SK-N-SH treated with all-trans-retinoic acid at 6 μM for 48 hours (cell line): ENCODE data around the gene SELPLG.

ENCODE experiments used
- ARNTL ChIP-seq: fragments of 450-650 bp; formaldehyde crosslinking; IDR thresholded peaks from 2 replicates; pipeline ENCODE4 v1.5.0; 2020; ENCODE audit warnings: low read depth, mild to moderate bottlenecking, moderate library complexity, borderline replicate concordance
- PATZ1 ChIP-seq: fragments of 250-450 bp; sonication (Bioruptor Pico); IDR thresholded peaks from 2 replicates; pipeline ENCODE4 v1.8.0; 2020; ENCODE audit warnings: mild to moderate bottlenecking, moderate library complexity, borderline replicate concordance
- PPARA ChIP-seq: fragments of 250-450 bp; sonication (Bioruptor Pico); IDR thresholded peaks from 2 replicates; pipeline ENCODE4 v1.5.0; 2020; ENCODE audit warnings: mild to moderate bottlenecking, borderline replicate concordance
- ZFP30 ChIP-seq: fragments of 450-650 bp; formaldehyde crosslinking; IDR thresholded peaks from 2 replicates; pipeline ENCODE4 v1.5.0; 2022; ENCODE audit warnings: mild to moderate bottlenecking, moderate library complexity
- ZNF8 ChIP-seq: fragments of 450-650 bp; formaldehyde crosslinking; IDR thresholded peaks from 2 replicates; pipeline ENCODE4 v1.5.0; 2020; ENCODE audit warnings: mild to moderate bottlenecking, moderate library complexity

GRCh38 chr12:108572166-108572790, 61.4 kb downstream of the SELPLG start:
- TF ChIP-seq PATZ1 (CRISPR knock-in tag) (no peak), PPARA (CRISPR knock-in tag) (no peak), ZFP30 (CRISPR knock-in tag) (no peak), ARNTL (no peak), ZNF8 (CRISPR knock-in tag) (no peak)
